Nephron (organoid): Measurements from ENCODE around the gene TTC22.

Experiments
- H3K27ac Mint-ChIP-seq, 3 experiments: 2 replicates each; pipeline ENCODE4 v1.8.0; 2020; ENCODE audit warnings: mixed read lengths in 3 of 3, mild to moderate bottlenecking in 2 of 3, moderate library complexity in 1 of 3
- H3K27me3 Mint-ChIP-seq: 2 replicates; pipeline ENCODE4 v1.8.0; 2021; ENCODE audit warnings: low read depth, mild to moderate bottlenecking, moderate library complexity, mixed read lengths
- H3K36me3 Mint-ChIP-seq: 2 replicates; pipeline ENCODE4 v1.8.0; 2020; ENCODE audit warnings: low read depth, mixed read lengths
- H3K4me1 Mint-ChIP-seq: 2 replicates; pipeline ENCODE4 v1.8.0; 2020; ENCODE audit warnings: mixed read lengths
- H3K4me3 Mint-ChIP-seq, 3 experiments: 2 replicates each; pipeline ENCODE4 v1.8.0; 2020; ENCODE audit warnings: mild to moderate bottlenecking in 3 of 3, mixed read lengths in 3 of 3, moderate library complexity in 2 of 3
- H3K9me3 Mint-ChIP-seq: 2 replicates; pipeline ENCODE4 v1.8.0; 2020; ENCODE audit warnings: mixed read lengths
- TF ChIP-seq, protein P1 (sequence below), 3 experiments: fragments of 200-600 bp; sonication (generic); IDR thresholded peaks; one replicate each; pipeline ENCODE4 v1.5.0; 2021; ENCODE audit warnings: antibody characterized with exemption in 3 of 3; ENCODE audit not compliant: unreplicated experiment in 3 of 3

The TTC22 gene

DNA sequence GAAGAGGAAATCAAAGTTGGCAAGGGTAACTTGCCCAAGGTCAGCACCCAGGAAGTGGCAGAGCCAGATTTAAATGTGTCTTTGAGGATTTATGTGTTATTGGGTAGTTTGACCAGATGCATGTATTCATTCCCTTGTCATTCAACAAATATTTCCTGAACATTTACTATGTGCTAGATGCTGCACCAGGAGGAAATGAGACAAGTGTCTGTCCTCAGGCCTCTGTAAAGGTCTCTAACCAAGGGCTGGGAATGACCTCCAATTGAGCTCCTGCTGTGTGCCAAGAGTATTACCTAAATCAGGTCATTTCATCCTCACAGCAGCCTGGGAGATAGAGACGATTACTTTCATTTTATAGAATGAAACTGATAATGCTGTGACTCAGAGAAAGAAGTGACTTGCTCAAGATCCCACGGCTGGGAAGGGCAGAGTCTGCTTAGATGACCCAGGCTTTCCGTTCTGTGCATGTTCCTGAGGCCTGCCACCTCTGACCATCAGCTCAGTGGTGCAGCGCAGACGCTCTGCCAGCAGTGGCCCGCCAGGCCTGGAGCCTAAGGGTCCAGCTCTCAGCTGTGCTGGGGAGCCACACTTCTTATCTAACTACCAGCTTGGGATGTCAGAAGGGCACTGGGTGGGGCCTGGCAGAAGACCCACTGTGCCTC lies 3.5 kb upstream of the TTC22 start:
- Mint-ChIP-seq H3K4me1 (peaks cover 15% of the 10 kb centered on the region), H3K27ac (no peak overlapping the region), H3K36me3 (no peaks in the 10 kb centered on the region), H3K9me3 (no peaks in the 10 kb centered on the region), H3K27me3 (peaks cover 47% of the 10 kb centered on the region), H3K4me3 (no peak overlapping the region)
- TF ChIP-seq, protein P1, sequence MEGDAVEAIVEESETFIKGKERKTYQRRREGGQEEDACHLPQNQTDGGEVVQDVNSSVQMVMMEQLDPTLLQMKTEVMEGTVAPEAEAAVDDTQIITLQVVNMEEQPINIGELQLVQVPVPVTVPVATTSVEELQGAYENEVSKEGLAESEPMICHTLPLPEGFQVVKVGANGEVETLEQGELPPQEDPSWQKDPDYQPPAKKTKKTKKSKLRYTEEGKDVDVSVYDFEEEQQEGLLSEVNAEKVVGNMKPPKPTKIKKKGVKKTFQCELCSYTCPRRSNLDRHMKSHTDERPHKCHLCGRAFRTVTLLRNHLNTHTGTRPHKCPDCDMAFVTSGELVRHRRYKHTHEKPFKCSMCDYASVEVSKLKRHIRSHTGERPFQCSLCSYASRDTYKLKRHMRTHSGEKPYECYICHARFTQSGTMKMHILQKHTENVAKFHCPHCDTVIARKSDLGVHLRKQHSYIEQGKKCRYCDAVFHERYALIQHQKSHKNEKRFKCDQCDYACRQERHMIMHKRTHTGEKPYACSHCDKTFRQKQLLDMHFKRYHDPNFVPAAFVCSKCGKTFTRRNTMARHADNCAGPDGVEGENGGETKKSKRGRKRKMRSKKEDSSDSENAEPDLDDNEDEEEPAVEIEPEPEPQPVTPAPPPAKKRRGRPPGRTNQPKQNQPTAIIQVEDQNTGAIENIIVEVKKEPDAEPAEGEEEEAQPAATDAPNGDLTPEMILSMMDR (IDR thresholded peaks at IDR 0.05; ENCODE audit: unreplicated experiment in 3 of 3): no peak

DNA sequence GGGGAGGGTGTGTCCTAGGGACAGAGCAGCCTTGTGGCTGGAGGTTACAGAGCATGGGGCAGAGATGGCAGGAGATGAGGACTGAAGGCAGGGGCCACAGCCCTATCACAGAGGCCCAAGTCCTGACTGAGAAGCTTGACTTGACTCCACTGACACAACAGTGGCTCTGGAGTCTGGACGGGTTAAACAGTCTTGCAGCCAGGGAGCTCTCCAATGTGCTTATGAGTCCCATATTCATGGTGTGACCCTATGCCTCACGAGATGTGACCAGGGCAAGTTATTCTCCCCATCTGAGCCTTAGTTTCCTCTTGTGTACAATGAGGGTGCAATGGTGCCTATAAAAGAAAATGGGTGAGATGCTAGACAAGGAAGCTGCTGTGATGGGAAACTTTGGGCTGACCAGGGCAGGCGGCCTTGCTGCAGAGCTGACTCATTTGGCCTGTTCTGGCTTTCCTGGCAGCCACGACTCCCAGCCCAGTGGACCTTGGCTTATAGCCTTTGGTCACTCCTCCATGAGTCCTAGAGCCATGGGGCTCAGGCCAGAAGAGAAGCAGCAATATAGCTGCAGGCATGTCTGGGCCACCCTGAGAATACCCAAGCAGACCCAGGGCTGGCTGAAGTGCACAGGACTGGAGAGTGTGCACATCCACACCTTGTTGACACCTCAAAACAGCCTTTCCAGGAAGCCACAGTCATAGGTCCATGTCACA lies 2.8 kb upstream of the TTC22 start:
- Mint-ChIP-seq H3K27ac (no peak overlapping the region), H3K36me3 (no peaks in the 10 kb centered on the region), H3K9me3 (no peaks in the 10 kb centered on the region), H3K27me3 (peaks cover 49% of the 10 kb centered on the region), H3K4me3 (no peak overlapping the region), H3K4me1 (peaks cover 18% of the 10 kb centered on the region)
- TF ChIP-seq, protein P1 (IDR thresholded peaks at IDR 0.05; ENCODE audit: unreplicated experiment in 3 of 3): no peak

DNA sequence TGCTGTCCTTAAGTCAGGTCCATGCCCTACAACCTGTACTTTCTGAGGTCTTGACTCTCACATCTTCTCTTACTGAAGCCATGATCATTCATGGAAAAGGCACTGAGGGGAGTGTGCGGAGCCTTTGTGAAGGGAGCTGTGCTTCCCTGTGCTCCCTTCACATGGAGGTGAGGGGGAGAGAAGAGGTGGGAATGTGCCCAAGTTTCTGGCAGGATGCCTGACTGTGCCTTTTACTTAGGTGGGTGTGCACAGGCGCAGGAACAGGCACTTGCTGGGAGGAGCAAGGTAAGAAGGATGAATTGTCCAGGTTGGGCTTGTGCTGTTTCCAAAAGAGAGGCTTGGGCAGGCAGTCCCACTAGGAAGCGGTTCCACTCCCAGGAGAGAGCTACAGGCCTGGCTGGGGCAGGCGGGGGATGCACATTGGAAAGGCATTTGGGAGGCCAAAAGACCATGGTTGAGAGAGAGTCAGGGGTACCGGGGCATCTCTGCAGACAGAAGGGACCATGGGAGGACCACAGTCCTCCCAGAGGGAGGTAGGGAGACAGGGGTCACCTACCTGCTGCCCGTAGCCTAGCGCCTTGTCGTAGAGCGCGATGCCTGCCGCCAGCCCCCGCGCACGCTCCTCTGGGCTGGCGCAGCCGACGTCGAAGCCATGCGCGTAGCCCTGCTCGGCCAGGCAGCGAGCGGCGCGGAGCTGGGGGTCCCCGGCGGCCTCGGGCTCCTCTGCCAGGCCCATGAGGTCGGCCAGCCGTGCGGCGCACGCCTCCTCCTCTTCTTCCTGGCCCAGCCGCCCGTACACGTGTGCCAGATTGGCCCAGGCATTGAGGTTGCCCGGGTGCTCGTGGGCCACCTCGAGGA lies 853 bp downstream of the TTC22 start:
- H3K4me3 Mint-ChIP-seq: peak overlapping the region in 2 of 3 experiments; percentile 1 to 36
- no peaks in the 10 kb centered on the region for H3K9me3 Mint-ChIP-seq
- no peak overlapping the region for H3K27ac Mint-ChIP-seq
- no peaks in the 10 kb centered on the region for H3K36me3 Mint-ChIP-seq
- H3K27me3 Mint-ChIP-seq: peaks cover 50% of the 10 kb centered on the region
- peaks cover 10% of the 10 kb centered on the region for H3K4me1 Mint-ChIP-seq
- TF ChIP-seq, protein P1 (IDR thresholded peaks at IDR 0.05; ENCODE audit: unreplicated experiment in 3 of 3): no peak

DNA sequence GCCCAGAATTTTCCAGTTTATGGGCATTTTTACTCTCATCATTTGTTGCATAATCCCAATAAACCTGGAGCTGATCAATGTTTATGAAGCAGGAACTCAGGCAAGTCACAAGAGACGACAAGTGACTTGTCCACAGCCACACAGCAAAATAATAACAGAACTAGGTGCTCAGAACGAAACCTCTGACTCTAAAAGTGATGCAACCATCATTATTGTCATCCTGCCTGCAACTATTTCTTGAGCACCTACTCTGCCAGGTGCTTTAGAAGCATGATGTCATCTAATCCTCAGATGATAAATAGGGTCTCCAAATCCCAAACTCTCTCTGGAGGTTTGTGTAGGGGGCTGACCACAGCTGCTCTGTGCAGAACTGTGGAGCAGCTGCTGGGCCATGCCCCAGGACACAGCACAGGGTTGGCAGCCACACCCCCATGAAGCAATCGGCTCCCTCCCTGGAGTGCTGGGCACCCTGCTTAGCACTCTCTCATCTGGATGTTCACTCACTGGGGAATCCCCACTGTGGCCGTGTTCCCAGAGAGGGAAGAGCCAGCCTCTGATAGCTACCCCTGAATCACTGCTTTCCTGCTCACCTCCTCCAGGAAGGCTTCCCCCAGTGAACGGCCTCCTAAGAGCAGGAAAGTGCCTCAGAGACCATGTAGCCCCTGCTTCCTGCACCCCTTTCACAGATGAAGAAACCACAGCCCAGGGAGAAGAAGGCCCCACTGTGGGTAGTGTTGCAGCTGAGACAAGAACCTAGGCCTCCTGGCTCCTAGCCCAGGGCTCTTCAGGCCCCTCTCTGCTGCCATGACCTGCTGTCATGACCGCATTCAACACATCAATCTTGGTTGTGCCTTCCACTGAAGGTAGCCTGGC lies 2.1 kb downstream of the TTC22 start:
- peaks cover 16% of the 10 kb centered on the region for H3K4me1 Mint-ChIP-seq
- TF ChIP-seq, protein P1 (IDR thresholded peaks at IDR 0.05; ENCODE audit: unreplicated experiment in 3 of 3): no peak

DNA sequence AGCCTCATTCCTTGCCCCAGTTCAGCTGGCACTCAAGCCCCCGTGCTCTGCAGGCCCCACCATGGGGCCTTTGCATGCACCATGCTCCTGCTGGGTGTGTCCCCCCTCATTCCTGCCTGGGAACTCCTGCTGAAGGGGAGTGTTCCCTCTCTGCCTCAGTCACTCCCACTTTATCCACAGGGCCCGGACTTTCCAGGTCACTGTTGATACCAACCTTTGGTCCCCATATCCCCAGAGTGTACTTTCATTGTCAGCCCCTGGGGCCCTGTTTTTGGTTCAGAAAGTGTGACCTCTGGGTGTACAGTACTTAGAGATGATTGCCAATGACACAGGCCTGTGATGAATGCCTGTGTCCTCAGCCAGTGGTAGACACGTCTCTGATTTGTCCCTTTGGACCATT lies 2.9 kb downstream of the TTC22 start:
- no peak overlapping the region for H3K27ac Mint-ChIP-seq
- peaks cover 19% of the 10 kb centered on the region for H3K4me1 Mint-ChIP-seq
- H3K36me3 Mint-ChIP-seq: no peaks in the 10 kb centered on the region
- peaks cover 35% of the 10 kb centered on the region for H3K27me3 Mint-ChIP-seq
- H3K9me3 Mint-ChIP-seq: no peaks in the 10 kb centered on the region
- TF ChIP-seq, protein P1 (IDR thresholded peaks at IDR 0.05; ENCODE audit: unreplicated experiment in 3 of 3): no peak
- no peak overlapping the region for H3K4me3 Mint-ChIP-seq

More for the DNA sequence above, 2.1 kb downstream of the TTC22 start:
- Mint-ChIP-seq H3K27me3 (peaks cover 41% of the 10 kb centered on the region), H3K36me3 (no peaks in the 10 kb centered on the region), H3K4me3 (no peak overlapping the region), H3K9me3 (no peaks in the 10 kb centered on the region), H3K27ac (no peak overlapping the region)
